RWPE2 (cell line): ENCODE results near the gene PPA1.
"Not testable (repeated sequence)": the region's sequence is repeated elsewhere in the genome, so short reads cannot be mapped to it uniquely, and the experiment has no call there.

Experiments used
- ATAC-seq: fragments of 200-7000 bp; cut with Tn5 transposase; 3 replicates; pipeline ENCODE4 v1.9.1; 2021; ENCODE audit warnings: low read depth
- DNase-seq: peaks from one replicate; pipeline ENCODE4 v3.0.0-alpha.2; 2020; ENCODE audit warnings: low spot score
- H3K27ac ChIP-seq: fragments of 450-650 bp; 2 replicates; pipeline ENCODE4 v1.5.1; 2017; ENCODE audit warnings: mild to moderate bottlenecking; ENCODE audit not compliant: poor library complexity, severe bottlenecking
- H3K27me3 ChIP-seq: fragments of 250-450 bp; sonication (Bioruptor Pico); 2 replicates; pipeline ENCODE4 v1.5.1; 2021; ENCODE audit warnings: mild to moderate bottlenecking, moderate library complexity; ENCODE audit not compliant: insufficient read depth, poor library complexity, severe bottlenecking
- H3K36me3 ChIP-seq: fragments of 250-450 bp; sonication (Bioruptor Pico); 2 replicates; pipeline ENCODE4 v1.5.1; 2020; ENCODE audit warnings: low read depth, mild to moderate bottlenecking, moderate library complexity
- H3K4me1 ChIP-seq: fragments of 250-450 bp; sonication (Bioruptor Pico); 2 replicates; pipeline ENCODE4 v1.5.1; 2021; ENCODE audit warnings: mild to moderate bottlenecking, moderate library complexity; ENCODE audit not compliant: insufficient read depth, poor library complexity, severe bottlenecking
- H3K4me3 ChIP-seq: fragments of 250-450 bp; sonication (Bioruptor Pico); 2 replicates; pipeline ENCODE4 v1.5.1; 2021; ENCODE audit warnings: mild to moderate bottlenecking, moderate library complexity; ENCODE audit not compliant: severe bottlenecking
- H3K9me3 ChIP-seq: fragments of 250-450 bp; sonication (Bioruptor Pico); 2 replicates; pipeline ENCODE4 v1.5.1; 2021; ENCODE audit warnings: mild to moderate bottlenecking, moderate library complexity; ENCODE audit not compliant: severe bottlenecking
- TF ChIP-seq, protein P1 (sequence below): fragments of 450-650 bp; IDR thresholded peaks from one replicate; pipeline ENCODE4 v1.5.1; 2017; ENCODE audit warnings: mild to moderate bottlenecking, moderate library complexity; ENCODE audit not compliant: poor library complexity, severe bottlenecking

Gene PPA1

DNA sequence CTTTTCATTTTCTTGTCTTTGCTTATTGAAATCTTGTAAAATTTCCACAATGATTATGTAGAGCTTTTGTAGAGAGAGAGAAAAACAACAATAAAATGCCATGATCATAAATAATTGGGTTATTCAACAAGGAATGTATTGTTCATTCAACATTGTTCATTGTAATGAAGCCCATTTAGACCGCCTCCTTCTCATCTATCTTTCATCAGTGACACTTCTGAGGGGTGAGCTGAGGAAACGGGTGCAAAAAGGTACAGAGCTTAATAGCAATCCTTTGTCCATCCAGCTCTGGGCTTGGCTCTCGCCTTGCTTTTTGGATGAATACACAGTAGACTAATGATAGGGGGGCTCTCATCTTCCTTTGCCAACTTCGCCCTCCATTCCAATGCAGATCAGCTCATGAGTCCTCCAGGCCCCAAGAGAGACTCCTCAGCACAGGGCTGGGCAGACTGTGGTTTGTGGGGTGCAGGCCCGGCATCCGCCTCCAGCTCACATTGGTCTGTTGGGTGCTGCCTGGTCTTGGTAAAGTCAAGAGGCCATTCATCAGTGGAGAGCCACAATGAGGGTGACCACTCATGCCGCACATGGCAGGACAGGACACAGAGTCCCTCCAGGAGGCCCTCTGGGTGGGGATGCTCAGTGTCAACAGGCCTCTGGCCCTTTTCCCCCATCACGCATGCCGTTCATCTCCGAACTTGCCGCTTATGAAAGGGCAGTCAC, 17.9 kb upstream of the PPA1 start:
- DNase-seq (no peak), ATAC-seq (no peak)
- Histone ChIP-seq H3K36me3 (no peaks in the 10 kb centered on the region), H3K27me3 (no peaks in the 10 kb centered on the region), H3K9me3 (no peaks in the 10 kb centered on the region), H3K4me1 (peaks cover 3% of the 10 kb centered on the region), H3K4me3 (no peak overlapping the region), H3K27ac (no peak overlapping the region)
- TF ChIP-seq, protein P1, sequence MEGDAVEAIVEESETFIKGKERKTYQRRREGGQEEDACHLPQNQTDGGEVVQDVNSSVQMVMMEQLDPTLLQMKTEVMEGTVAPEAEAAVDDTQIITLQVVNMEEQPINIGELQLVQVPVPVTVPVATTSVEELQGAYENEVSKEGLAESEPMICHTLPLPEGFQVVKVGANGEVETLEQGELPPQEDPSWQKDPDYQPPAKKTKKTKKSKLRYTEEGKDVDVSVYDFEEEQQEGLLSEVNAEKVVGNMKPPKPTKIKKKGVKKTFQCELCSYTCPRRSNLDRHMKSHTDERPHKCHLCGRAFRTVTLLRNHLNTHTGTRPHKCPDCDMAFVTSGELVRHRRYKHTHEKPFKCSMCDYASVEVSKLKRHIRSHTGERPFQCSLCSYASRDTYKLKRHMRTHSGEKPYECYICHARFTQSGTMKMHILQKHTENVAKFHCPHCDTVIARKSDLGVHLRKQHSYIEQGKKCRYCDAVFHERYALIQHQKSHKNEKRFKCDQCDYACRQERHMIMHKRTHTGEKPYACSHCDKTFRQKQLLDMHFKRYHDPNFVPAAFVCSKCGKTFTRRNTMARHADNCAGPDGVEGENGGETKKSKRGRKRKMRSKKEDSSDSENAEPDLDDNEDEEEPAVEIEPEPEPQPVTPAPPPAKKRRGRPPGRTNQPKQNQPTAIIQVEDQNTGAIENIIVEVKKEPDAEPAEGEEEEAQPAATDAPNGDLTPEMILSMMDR = no peak

DNA sequence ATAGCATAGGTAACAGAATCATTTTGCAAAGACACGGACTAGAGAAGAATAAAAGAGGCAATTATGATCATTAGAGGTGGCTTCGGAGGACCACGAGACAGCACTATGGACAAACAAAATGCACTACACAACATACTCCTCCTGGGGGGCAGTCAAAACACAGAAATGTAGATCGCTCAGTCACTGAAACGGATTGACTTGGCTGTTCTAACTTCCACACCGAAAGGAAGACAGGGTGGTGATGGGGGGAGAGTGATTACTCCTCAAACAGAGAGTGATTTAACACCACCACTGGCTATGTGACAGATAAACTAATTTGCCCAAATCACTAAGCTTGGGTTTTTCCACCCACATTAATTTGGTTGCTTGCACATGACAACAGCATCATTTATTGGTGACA, 14.1 kb upstream of the PPA1 start:
- no peaks in the 10 kb centered on the region for H3K27me3 ChIP-seq
- TF ChIP-seq, protein P1 = no peak
- ATAC-seq = no peak

DNA sequence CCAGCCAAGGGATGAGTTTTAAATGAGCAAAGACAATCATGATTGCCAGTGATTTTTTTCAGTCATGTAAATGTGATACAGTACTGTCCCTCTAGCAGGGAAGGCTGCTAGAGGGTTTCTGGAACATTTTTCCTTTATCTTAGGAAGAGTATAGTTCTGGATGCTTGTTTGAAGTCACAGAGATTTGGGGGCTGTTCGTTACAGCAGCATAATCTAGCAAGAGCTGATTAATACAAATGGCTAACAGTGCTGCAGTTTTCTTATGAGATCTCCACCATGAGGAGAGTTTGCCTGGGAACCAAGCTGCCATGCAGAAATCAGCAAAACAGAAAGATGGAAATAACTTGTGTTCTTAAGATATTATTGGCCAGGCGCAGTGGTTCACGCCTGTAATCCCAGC, 7.9 kb upstream of the PPA1 start:
- H3K4me3 ChIP-seq = no peak overlapping the region
- H3K4me1 ChIP-seq = no peaks in the 10 kb centered on the region
- H3K27ac ChIP-seq = no peak overlapping the region
- ATAC-seq = no peak
- DNase-seq = no peak
- TF ChIP-seq, protein P1 = no peak
- H3K36me3 ChIP-seq = no peaks in the 10 kb centered on the region
- no peaks in the 10 kb centered on the region for H3K9me3 ChIP-seq
- no peaks in the 10 kb centered on the region for H3K27me3 ChIP-seq

More for the DNA sequence above, 14.1 kb upstream of the PPA1 start:
- no peaks in the 10 kb centered on the region for H3K9me3 ChIP-seq
- H3K4me3 ChIP-seq = no peak overlapping the region
- no peaks in the 10 kb centered on the region for H3K36me3 ChIP-seq
- DNase-seq = no peak
- no peak overlapping the region for H3K27ac ChIP-seq
- no peaks in the 10 kb centered on the region for H3K4me1 ChIP-seq

DNA sequence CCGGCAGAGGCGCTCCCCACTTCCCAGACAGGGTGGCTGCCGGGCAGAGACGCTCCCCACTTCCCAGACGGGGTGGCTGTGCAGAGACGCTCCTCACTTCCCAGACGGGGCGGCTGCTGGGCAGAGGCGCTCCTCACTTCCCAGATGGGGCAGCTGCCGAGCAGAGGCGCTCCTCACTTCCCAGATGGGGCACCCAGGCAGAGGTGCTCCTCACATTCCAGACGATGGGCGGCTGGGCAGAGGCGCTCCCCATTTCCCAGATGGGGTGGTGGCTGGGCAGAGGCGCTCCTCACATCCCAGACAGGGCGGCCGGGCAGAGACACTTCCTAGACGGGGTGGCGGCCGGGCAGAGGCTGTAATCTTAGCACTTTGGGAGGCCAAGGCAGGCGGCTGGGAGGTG, 6.8 kb upstream of the PPA1 start:
- not testable (repeated sequence) for H3K4me1 ChIP-seq, H3K27me3 ChIP-seq, H3K4me3 ChIP-seq, DNase-seq, H3K9me3 ChIP-seq, H3K36me3 ChIP-seq, H3K27ac ChIP-seq, ATAC-seq

DNA sequence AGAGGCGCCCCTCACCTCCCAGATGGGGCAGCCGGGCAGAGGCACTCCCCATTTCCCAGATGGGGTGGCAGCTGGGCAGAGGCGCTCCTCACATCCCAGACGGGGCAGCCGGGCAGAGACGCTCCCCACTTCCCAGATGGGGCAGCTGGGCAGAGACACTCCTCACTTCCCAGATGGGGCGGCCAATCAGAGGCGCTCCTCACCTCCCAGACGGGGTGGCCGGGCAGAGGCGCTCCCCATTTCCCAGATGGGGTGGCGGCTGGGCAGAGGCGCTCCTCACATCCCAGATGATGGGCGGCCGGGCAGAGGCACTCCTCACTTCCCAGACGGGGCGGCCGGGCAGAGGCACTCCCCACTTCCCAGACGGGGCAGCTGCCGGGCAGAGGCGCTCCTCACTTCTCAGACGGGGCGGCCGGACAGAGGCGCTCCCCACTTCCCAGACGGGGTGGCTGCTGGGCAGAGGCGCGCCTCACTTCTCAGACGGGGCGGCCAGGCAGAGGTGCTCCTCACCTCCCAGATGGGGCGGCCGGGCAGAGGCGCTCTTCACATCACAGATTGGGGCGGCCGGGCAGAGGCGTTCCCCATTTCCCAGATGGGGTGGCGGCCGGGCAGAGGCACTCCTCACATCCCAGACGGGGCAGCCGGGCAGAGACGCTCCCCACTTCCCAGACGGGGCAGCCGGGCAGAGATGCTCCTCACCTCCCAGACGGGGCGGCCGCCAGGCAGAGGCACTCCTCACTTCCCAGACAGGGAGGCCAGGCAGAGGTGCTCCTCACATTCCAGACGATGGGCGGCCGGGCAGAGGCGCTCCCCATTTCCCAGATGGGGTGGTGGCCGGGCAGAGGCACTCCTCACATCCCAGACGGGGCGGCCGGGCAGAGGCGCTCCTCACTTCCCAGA, 6.1 kb upstream of the PPA1 start:
- H3K4me3 ChIP-seq, H3K4me1 ChIP-seq, H3K9me3 ChIP-seq, DNase-seq, H3K27ac ChIP-seq, H3K27me3 ChIP-seq, H3K36me3 ChIP-seq, ATAC-seq: not testable (repeated sequence)

DNA sequence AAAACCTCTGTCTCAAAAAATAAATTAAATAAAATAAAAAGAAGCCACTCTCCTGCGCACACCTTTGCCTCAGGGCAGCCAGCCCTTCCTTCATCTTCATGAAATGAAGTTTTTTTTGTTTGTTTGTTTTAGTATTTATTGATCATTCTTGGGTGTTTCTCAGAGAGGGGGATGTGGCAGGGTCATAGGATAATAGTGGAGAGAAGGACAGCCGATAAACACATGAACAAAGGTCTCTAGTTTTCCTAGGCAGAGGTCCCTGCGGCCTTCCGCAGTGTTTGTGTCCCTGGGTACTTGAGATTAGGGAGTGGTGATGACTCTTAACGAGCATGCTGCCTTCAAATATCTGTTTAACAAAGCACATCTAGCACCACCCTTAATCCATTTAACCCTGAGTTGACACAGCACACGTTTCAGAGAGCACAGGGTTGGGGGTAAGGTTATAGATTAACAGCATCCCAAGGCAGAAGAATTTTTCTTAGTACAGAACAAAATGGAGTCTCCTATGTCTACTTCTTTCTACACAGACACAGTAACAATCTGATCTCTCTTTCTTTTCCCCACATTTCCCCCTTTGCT, 4.8 kb upstream of the PPA1 start:
- not testable (repeated sequence) for H3K9me3 ChIP-seq, ATAC-seq, DNase-seq, H3K36me3 ChIP-seq, H3K4me3 ChIP-seq, H3K27me3 ChIP-seq, H3K4me1 ChIP-seq, H3K27ac ChIP-seq
